Epithelial cell of proximal tubule (primary cell): ENCODE data around the gene CPLANE2. TPM values are rescaled to one million over a fixed set of nuclear protein-coding genes. Genes with fewer than 3 reads are reported as not detected.
"Not testable (repeated sequence)": the region's sequence is repeated elsewhere in the genome, so short reads cannot be mapped to it uniquely, and the experiment has no call there.

ENCODE experiments used
- DNase-seq: peaks from one replicate; pipeline ENCODE4 v3.0.0-alpha.2; 2011; ENCODE audit warnings: low read depth
- H3K4me3 ChIP-seq: 2 replicates; pipeline ENCODE4 v1.5.1; 2011; ENCODE audit warnings: low read depth, mild to moderate bottlenecking, low read length
- CTCF ChIP-seq: conservative IDR thresholded peaks from 2 replicates; pipeline ENCODE4 v1.5.1; 2012; ENCODE audit warnings: low read depth, mild to moderate bottlenecking, low read length
- total RNA-seq: library from RNA; depleted of rRNA; stranded (reverse); fragments of >200 nt; gene quantifications from 2 replicates; pipeline ENCODE4 v1.2.3, GENCODE V29; 2015

CPLANE2 gene
- total RNA-seq, 1 donor from 2014 or later = 2.5 TPM

GRCh38 chr1:16230744-16231143 is 6.2 kb downstream of the CPLANE2 start:
- no peak overlapping the region for H3K4me3 ChIP-seq
- TF ChIP-seq CTCF = no peak
- DNase-seq = no peak

- H3K4me3 ChIP-seq = no peak overlapping the region
- no peak for DNase-seq
- no peak for TF ChIP-seq CTCF
Measured at GRCh38 chr1:16229976-16230740, 6.8 kb downstream of the CPLANE2 start.

- peak overlapping the region; percentile 49 for H3K4me3 ChIP-seq
- no peak for TF ChIP-seq CTCF
- no peak for DNase-seq
Measured at GRCh38 chr1:16226490-16227179, 10.3 kb downstream of the CPLANE2 start.

GRCh38 chr1:16226129-16226489 is 10.9 kb downstream of the CPLANE2 start:
- TF ChIP-seq CTCF = no peak
- DNase-seq = no peak

GRCh38 chr1:16224472-16224871 is 12.5 kb downstream of the CPLANE2 start:
- TF ChIP-seq CTCF = no peak
- H3K4me3 ChIP-seq = no peak overlapping the region
- no peak for DNase-seq

More at GRCh38 chr1:16226129-16226489, 10.9 kb downstream of the CPLANE2 start:
- H3K4me3 ChIP-seq = peak overlapping the region; percentile 49

- H3K4me3 ChIP-seq, DNase-seq: not testable (repeated sequence)
Measured at GRCh38 chr1:16222716-16223115, 14.3 kb downstream of the CPLANE2 start.

GRCh38 chr1:16221499-16221898 is 15.5 kb downstream of the CPLANE2 start:
- no peak overlapping the region for H3K4me3 ChIP-seq
- TF ChIP-seq CTCF = no peak
- no peak for DNase-seq
